DMS114 treated with DMSO at 0.1 percent for 48 hours (cell line): ENCODE measurements around the gene NUP210L.
"Not testable (repeated sequence)": the region's sequence is repeated elsewhere in the genome, so short reads cannot be mapped to it uniquely, and the experiment has no call there.

Source experiments
- DNase-seq: peaks from one replicate; lab custom pipeline; 2025; ENCODE audit not compliant: unreplicated experiment; lab: John Stamatoyannopoulos, UW

NUP210L gene

DNA sequence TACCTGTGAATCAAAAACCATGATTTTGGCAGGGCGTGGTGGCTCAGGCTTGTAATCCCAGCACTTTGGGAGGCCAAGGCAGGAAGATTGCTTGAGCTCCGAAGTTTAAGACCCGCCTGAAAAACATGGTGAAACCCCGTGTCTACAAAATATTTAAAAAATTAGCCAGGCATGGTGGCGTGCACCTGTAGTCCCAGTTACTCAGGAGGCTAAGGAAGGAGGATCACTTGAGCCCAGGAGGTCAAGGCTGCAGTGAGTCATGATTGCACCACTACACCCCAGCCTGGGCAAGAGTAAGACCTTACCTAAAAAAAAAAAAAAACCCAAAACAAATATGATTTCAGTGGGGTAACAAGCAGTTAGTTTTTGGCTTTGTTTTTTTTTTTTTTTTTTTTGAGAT lies 54.7 kb downstream of the NUP210L start:
- not testable (repeated sequence) for DNase-seq

DNA sequence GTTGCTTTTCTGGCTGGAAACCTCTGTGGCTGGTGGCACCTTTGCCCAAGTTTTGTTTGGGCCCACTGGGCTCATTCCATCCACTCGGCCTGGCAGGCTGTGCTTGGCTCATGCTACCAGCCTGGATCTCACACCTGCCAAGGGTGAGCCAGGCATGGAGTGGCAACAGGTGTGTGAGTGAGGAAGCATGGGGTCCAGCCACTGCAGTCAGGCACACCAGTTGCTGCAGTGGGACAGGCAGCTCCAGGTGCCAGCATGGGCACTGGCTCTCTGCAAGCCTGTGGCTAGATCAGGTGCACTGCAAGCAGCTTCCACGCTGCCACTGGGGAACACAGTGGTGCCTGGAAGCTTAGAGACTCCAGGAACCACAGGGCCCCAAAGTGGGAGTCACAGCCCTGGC lies 57.0 kb downstream of the NUP210L start:
- no peak for DNase-seq

DNA sequence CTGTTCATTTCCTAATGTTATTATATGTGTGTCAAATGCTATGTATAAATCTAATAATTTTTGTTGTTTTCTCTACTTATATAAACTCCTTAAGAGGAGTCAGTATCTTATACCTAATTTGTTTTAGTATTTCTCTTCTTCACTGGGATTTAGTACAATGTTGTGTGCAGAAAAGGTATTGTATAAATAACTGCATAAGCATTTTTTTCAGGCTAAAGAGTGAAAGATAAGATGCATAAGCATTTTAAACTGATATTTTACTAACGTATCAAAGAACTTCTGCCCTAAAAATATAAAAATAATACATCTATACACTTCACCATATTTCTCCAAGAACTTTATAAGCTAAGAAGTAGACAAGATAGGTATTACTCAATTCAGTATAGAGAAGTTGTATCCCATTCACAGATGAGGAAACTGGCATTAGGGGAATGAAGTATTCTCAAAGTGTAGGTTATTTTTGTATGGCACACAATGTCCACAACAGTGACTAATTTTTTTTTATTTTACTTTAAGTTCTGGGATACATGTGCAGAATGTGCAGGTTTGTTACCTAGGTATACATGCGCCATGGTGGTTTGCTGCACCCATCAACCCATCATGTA lies 59.3 kb downstream of the NUP210L start:
- DNase-seq: no peak

DNA sequence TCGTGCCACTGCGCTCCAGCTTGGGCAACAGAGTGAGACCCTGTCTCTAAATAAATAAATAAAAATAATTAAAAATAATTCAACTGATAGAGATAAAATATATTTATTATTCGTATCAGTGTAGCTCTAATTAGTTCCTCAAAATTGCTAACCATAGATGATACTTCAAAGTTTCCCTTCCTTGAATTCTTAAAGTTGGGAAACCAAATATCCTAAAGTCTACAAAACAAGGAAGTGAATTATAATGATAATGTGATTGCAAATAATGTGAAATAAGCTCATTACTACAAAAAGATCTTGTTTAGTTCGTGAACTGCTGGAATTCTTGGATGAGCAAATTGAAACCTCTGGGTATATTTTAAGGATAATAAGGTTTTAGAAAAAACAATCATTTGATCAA lies 60.5 kb downstream of the NUP210L start:
- no peak for DNase-seq

DNA sequence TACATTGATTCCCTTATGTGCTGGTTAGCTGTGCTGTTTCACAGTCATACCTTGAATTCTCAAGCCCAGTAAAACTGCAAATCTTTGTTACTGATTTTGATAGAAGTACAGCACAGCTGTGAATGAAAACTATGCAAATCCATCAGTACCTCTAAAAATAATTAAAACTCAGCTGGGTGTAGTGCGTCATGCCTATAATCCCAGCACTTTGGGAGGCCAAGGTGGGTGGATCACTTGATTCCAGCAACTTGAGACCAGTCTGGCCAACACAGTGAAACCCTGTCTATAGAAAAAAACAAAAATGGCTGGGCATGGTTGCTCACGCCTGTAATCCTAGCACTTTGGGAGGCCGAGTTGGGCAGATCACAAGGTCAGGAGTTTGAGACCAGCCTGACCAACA lies 61.2 kb downstream of the NUP210L start:
- DNase-seq: no peak

DNA sequence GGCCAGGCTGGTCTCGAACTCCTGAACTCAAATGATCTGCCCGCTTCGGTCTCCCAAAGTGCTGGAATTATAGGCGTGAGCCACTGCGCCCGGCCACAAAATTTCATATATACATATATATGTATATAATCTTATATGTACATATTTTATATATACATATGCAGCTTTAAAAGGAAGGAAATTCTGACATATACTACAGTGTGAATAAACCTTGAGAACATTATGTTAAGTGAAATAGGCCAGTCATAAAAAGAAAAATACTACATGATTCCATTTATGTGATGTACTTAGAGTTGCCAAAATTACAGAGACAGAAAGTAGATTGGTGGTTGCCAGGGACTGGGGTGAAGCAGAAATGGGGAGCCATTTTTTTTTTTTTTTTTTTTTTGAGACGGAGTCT lies 63.2 kb downstream of the NUP210L start:
- no peak for DNase-seq

DNA sequence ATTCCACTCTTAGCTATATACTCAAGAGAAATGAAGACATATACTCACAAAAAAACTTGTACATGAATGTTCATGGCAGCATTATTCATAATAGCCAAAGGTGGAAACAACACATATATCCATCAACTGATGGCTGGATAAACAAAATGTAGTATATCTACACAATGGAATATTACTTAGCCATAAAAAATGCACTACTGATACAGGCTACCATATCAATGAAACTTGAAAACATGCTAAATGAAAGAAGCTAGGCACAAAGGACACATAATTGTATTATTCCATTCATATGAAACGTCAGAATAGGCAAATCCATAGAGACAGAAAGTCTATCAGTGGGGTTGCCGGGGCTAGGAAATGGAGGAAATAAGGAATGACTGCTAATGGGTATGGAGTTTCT lies 67.3 kb downstream of the NUP210L start:
- no peak for DNase-seq

DNA sequence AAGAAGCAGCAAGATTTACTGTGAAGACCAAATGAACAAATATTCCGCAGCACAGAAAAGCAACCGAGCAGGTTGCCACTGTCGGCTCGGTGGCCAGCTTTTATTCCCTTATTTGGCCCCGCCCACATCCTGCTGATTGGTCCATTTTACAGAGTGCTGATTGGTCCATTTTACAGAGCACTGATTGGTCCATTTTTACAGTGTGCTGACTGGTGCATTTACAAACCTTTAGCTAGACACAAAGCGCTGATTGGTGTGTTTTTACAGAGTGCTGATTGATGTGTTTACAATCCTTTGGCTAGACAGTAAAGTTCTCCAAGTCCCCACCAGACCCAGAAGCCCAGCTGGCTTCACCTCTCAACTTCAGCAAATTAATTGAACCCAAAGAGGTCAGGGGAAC lies 71.8 kb downstream of the NUP210L start:
- not testable (repeated sequence) for DNase-seq

DNA sequence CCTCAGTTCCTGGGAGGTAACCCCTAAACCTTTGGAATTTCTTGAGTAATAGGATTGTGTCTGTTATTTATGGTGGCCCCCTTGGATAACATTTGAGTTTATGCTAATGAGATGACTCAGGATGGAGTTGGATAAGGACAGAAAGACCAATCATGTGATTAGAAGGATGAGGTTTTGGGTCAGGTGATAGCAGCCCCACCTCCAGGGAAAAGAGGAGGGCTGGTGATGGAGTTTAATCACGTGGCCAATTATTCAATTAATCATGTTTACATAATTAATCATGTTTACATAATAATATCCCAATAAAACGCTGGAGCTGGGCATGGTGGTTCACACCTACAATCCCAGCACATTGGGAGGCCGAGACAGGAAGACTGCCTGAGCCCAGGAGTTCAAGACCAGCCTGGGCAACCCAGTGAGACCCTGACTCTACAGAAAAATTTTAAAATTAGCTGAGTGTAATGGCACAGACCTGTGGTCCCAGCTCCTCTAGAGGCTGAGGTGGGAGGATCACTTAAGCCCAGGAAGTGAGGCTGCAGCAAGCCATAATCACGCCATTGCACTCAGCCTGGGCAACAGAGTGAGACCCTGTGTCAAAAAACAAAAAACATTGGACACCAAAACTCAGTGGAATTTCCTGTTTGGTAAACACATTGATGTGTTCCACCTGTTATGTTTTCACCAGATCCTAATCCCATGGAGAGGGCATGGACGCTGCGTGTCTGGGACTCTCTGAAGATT lies 73.3 kb downstream of the NUP210L start:
- DNase-seq: no peak

DNA sequence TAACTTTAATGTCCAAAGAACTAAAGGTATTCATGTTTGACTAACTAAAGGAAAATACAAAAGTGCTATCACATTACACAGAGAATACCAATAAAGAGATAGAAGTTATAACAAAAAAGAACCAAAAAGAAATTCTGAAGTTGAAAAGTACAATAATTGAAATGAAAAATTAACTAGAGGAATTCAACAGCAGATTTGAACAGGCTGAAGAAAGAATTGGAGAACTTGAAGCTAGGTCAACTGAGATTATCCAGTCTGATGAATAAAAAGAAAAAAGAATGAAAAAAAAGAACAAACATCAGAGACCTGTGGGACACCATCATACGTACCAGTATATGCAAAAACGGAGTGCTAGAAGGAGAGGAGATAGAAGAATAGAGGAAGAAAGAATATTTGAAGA lies 78.5 kb downstream of the NUP210L start:
- DNase-seq: no peak

DNA sequence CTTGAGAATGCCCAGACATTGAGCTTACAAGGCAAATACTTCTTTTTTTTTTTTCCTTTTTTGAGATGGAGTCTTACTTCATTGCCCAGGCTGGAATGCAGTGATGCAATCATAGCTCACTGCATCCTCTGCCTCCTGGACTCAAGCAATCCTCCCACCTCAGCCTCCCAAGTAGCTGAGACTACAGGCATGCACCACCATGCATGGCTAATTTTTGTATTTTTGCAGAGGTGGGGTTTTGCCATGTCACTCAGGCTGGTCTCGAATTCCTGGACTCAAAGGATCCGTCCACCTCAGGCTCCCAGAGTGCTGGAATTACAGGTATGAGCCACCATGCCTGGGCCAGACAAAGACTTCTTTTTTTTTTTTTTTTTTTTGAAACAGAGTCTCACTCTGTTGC lies 79.1 kb downstream of the NUP210L start:
- no peak for DNase-seq

DNA sequence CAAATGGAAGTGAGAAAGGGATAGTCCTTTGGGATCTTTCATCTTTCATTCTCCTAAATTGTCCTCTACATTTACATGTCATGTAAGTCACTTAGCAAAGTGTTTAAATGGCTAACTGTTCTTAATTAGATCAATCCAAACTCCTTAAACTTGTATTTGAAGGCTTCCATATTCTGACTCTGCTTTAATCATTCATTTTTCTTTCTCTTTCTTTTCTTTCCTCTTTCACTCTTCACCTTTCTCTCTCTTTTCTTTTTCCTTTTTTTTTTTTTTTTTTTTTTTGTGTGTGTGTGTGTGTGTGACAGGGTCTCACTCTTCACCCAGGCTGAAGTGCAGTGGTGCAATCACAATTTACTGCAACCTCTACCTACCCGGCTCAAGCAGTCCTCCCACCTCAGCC lies 92.6 kb downstream of the NUP210L start:
- no peak for DNase-seq

DNA sequence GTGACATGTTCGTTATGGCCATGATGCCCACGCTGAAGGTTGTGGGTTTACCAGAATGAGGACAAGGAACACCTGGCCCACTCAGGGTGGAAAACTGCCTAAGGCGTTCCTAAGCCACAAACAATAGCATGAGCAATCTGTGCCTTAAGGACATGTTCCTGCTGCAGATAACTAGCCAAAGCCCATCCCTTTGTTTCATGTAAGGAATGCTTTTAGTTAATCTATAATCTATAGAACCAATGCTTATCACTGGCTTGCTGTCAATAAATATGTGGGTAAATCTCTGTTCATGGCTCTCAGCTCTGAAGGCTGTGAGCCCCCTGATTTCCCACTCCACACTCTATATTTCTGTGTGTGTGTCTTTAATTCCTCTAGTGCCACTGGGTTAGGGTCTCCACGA lies 107.4 kb downstream of the NUP210L start:
- not testable (repeated sequence) for DNase-seq

DNA sequence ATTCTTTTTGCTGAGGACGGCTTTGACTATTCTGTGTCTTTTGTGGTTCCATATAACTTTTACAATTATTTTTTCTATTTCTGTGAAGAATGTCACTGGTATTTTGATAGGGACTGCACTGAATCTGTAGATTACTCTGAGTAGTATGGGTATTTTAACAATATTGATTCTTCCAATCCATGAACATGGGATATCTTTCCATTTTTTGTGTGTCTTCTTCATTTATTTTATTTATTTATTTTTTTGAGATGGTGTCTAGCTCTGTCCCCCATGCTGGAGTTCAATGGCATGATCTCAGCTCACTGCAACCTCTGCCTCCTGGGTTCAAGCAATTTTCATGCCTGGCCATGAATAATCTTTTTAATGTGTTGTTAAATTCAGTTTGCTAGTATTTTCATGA lies 121.2 kb downstream of the NUP210L start:
- DNase-seq: not testable (repeated sequence)

DNA sequence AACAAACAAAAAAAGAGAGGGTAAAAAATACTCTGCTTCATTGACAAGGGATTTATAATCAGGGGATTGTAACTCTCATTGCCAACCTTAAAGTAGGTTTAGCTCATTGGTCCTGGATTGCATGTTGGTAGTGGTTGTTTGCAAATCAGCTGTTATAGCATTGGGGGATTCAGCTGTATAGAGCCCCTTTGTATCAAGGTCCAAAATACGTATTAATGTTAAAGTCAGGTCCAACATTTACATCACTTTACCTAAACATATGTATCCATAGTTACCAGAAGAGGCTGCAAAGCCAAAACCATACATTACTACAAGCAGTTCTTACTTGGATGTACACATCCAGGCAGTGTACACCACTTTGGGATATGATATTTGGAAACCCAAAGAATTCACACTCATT lies 134.9 kb downstream of the NUP210L start:
- DNase-seq: no peak

DNA sequence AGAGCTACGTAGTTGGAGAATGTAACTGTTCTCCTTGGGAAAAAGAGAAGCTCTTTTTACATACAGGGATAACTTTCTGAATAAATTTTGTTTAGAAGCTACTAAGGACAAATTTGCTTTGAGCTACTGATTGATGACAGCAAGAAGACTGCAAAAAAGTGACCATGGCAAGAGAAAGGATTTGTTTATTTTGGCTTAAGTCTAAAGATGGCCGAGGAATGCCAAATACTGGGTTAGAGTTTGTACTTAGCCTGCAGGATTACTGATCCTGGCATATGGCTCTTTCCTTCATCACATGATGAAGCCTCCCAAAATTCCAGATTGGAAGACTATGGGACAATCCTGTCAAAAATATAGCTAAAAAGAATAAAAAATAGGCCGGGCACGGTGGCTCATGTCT lies 135.6 kb downstream of the NUP210L start:
- DNase-seq: no peak

DNA sequence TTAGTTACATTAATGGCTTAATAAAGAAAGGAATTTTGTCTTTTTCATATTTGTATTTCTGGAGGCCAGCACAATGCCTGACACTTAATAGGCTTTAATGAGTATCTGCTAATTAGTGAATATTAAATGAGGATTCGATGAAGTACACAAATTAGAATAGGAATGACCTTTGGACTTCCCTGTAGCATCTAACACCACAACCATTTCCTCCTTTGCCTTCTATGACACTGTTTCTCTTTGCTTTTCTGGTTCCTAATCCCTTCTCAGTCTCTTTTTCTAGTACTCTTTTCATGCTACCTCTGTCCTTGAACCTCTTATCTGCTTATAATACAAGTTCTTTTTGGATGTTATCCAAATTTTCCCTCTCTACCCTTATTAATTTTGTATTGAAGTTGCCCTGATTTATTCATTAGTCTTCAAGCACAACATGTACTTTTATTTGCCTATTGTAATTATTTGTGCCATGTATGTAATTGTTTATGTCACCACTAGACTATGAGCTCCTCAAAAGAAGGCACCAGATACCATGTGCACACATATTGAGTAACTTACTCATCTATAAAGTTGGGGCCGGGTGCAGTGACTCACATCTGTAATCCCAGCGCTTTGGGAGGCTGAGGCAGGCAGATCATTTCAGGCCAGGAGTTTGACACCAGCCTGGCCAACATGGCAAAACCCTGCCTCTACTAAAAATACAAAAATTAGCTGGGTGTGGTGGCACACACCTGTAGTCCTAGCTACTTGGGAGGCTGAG lies 140.5 kb downstream of the NUP210L start:
- no peak for DNase-seq

DNA sequence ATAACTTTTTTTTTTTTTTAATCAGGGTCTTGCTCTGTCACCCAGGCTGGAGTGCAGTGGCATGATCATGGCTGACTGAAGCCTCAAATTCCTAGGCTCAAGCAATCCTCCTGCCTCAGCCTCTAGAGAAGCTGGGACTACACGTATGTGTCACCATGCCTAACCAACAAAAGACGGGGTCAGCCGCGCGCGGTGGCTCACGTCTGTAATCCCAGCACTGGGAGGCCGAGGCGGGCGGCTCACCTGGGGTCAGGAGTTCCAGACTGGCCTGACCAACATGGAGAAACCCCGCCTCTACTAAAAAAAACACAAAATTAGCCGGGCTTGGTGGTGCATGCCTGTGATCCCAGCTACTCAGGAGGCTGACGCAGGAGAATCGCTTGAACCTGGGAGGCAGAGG lies 142.3 kb downstream of the NUP210L start:
- not testable (repeated sequence) for DNase-seq

DNA sequence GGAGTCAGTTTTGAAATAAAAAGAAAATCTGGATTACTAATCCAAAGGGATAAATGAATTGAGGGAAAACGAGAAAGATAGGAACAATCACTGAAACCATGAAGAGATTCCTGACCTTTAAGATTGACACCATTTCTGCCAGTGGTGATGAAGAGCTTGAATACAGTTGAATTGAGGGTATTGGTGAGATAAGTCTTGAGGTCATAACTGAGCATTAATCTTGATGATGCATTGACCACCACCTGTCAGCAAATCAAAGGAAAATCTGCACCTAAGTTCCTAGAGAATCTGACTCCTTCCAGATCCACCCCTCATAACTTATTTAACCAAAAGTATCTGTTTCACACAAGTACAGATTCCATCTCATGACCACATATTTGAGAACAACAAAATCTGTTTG lies 142.7 kb downstream of the NUP210L start:
- no peak for DNase-seq

DNA sequence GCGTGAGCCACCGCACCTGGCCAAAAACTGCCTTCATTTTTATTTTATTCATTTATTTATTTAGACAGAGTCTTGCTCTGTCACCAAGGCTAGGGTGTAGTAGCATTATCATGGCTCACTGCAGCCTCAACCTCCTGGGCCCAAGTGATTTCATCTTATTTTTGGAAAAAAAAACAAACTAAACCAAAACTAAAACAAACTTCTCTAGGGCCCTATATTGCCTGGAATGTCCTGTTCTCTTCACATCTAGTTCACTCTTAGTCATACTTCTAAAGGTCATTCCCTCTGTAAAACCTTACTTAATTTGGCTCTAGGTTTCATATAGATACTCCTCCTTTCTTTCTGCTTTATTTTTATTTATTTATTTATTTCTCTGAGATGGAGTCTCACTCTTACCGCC lies 148.7 kb downstream of the NUP210L start:
- no peak for DNase-seq

DNA sequence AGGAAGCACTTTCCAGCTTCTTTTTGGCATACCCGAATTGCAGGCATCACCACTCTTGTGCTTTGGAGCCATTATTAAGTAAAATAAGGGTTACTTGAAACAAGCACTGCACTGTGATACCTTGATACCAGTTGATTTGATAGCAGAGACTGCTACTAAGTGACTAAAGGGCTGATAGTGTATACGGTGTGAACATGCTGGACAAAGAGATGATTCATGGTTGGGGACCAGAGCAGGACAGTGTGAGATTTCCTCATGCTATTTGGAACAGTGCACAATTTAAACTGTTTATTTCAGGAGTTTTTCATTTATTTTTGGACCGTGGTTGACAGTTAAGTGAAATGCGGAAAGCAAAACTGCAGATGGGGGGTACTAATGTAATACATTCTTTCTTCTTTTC lies 154.5 kb downstream of the NUP210L start:
- no peak for DNase-seq

DNA sequence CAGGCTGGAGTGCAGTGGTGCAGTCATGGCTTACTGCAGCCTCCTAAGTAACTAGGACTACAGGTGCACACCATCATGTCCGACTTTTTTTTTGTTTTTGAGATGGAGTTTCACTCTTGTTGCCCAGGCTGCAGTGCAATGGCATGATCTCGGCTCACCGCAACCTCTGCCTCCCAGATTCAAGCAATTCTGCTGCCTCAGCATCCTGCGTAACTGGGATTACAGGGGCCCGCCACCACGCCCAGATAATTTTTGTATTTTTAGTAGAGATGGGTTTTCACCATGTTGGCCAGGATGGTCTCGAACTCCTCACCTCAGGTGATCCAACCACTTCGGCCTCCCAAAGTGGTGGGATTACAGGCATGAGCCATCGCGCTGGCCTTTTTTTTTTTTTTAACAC lies 158.0 kb downstream of the NUP210L start:
- DNase-seq: not testable (repeated sequence)
